Liver (tissue), 3 donors: ENCODE measurements around the gene ZFP1.

Experiments used
- ATF3 ChIP-seq: IDR thresholded peaks from 2 replicates; pipeline ENCODE4 v1.6.1; 2016; ENCODE audit warnings: antibody characterized with exemption
- CTCF ChIP-seq: fragments of 150-350 bp; IDR thresholded peaks from 2 replicates; pipeline ENCODE4 v1.5.1; 2017; ENCODE audit warnings: improper control_type of control experiment, low read depth, low read length; ENCODE audit not compliant: missing input control
- EGR1 ChIP-seq, 2 donors: IDR thresholded peaks; 2 replicates each; pipeline ENCODE4 v1.6.1; 2016 to 2018; ENCODE audit warnings: antibody characterized with exemption in 2 of 2, low read depth in 2 of 2
- FOXA2 ChIP-seq: IDR thresholded peaks from 2 replicates; pipeline ENCODE4 v1.6.1; 2016; ENCODE audit warnings: antibody characterized with exemption
- GABPA ChIP-seq, 2 donors: IDR thresholded peaks in 1 of 2; conservative IDR thresholded peaks in 1 of 2; 2 replicates each; pipeline ENCODE4 v1.6.1; 2016; ENCODE audit warnings: antibody characterized with exemption in 2 of 2, mild to moderate bottlenecking in 1 of 2, moderate library complexity in 1 of 2
- JUND ChIP-seq, 2 donors: IDR thresholded peaks; 2 replicates each; pipeline ENCODE4 v1.6.1; 2016; ENCODE audit warnings: antibody characterized with exemption in 2 of 2
- MAX ChIP-seq: IDR thresholded peaks from 2 replicates; pipeline ENCODE4 v1.6.1; 2016; ENCODE audit warnings: antibody characterized with exemption
- RAD21 ChIP-seq, 2 donors: IDR thresholded peaks; 2 replicates each; pipeline ENCODE4 v1.6.1; 2016; ENCODE audit warnings: antibody characterized with exemption in 2 of 2, mild to moderate bottlenecking in 2 of 2
- RXRA ChIP-seq, 2 donors: IDR thresholded peaks; 2 replicates each; pipeline ENCODE4 v1.6.1; 2017 to 2018; ENCODE audit warnings: antibody characterized with exemption in 2 of 2, mild to moderate bottlenecking in 1 of 2
- SP1 ChIP-seq: IDR thresholded peaks from 2 replicates; pipeline ENCODE4 v1.6.1; 2018; ENCODE audit warnings: antibody characterized with exemption, mild to moderate bottlenecking
- TAF1 ChIP-seq: conservative IDR thresholded peaks from 2 replicates; pipeline ENCODE4 v1.6.1; 2016; ENCODE audit warnings: antibody characterized with exemption, mild to moderate bottlenecking
- TF ChIP-seq, protein P1 (sequence below): IDR thresholded peaks from 2 replicates; pipeline ENCODE4 v1.6.1; 2016; ENCODE audit warnings: antibody characterized with exemption
- TF ChIP-seq, protein P2 (sequence below): IDR thresholded peaks from 2 replicates; pipeline ENCODE4 v1.6.1; 2016; ENCODE audit warnings: antibody characterized with exemption, mild to moderate bottlenecking
- donor health status: healthy.
- donor health status: healthy.

DNA sequence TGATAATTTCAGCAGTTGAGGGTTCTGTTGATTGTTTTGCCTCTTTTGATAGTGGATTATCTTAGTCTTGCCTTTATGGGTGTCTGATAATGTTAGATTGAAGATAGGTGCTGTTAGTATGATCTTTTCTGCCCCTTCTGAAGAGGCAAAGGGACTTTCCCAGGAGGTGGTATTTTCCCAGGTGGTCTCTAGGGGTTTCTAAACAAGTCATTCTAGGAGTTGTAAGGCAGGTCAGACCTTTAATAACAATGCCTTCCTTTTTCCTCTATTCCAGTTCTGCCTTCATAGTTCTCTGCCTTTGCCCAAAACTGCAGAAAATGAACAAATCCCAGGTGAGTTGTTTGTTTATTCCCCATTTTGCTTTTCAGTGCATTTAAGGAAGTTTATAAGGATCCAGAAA lies 4.3 kb downstream of the ZFP1 start:
- no peak for TF ChIP-seq FOXA2
- TF ChIP-seq CTCF = no peak
- TF ChIP-seq, protein P1, sequence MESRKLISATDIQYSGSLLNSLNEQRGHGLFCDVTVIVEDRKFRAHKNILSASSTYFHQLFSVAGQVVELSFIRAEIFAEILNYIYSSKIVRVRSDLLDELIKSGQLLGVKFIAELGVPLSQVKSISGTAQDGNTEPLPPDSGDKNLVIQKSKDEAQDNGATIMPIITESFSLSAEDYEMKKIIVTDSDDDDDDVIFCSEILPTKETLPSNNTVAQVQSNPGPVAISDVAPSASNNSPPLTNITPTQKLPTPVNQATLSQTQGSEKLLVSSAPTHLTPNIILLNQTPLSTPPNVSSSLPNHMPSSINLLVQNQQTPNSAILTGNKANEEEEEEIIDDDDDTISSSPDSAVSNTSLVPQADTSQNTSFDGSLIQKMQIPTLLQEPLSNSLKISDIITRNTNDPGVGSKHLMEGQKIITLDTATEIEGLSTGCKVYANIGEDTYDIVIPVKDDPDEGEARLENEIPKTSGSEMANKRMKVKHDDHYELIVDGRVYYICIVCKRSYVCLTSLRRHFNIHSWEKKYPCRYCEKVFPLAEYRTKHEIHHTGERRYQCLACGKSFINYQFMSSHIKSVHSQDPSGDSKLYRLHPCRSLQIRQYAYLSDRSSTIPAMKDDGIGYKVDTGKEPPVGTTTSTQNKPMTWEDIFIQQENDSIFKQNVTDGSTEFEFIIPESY = no peak
- TF ChIP-seq MAX = no peak
- TF ChIP-seq GABPA (IDR thresholded peaks at IDR 0.05 in 1 of 2, conservative IDR thresholded peaks at IDR 0.05 in 1 of 2) = no peak
- TF ChIP-seq SP1 = no peak
- no peak for TF ChIP-seq TAF1
- TF ChIP-seq, protein P2, sequence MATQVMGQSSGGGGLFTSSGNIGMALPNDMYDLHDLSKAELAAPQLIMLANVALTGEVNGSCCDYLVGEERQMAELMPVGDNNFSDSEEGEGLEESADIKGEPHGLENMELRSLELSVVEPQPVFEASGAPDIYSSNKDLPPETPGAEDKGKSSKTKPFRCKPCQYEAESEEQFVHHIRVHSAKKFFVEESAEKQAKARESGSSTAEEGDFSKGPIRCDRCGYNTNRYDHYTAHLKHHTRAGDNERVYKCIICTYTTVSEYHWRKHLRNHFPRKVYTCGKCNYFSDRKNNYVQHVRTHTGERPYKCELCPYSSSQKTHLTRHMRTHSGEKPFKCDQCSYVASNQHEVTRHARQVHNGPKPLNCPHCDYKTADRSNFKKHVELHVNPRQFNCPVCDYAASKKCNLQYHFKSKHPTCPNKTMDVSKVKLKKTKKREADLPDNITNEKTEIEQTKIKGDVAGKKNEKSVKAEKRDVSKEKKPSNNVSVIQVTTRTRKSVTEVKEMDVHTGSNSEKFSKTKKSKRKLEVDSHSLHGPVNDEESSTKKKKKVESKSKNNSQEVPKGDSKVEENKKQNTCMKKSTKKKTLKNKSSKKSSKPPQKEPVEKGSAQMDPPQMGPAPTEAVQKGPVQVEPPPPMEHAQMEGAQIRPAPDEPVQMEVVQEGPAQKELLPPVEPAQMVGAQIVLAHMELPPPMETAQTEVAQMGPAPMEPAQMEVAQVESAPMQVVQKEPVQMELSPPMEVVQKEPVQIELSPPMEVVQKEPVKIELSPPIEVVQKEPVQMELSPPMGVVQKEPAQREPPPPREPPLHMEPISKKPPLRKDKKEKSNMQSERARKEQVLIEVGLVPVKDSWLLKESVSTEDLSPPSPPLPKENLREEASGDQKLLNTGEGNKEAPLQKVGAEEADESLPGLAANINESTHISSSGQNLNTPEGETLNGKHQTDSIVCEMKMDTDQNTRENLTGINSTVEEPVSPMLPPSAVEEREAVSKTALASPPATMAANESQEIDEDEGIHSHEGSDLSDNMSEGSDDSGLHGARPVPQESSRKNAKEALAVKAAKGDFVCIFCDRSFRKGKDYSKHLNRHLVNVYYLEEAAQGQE = no peak
- no peak for TF ChIP-seq RAD21 (IDR thresholded peaks at IDR 0.05)
- TF ChIP-seq ATF3 = no peak
- no peak for TF ChIP-seq JUND (IDR thresholded peaks at IDR 0.05)
- TF ChIP-seq EGR1 (IDR thresholded peaks at IDR 0.05; ENCODE audit: low read depth in 2 of 2) = no peak
- TF ChIP-seq RXRA (IDR thresholded peaks at IDR 0.05) = no peak
